HG02763 (cell line): ENCODE data around the gene C8B.

Experiments used
- ATAC-seq: cut with Tn5 transposase; IDR thresholded peaks from one replicate; pipeline ENCODE4 v1.9.1; 2021; ENCODE audit warnings: mild to moderate bottlenecking, moderate library complexity; ENCODE audit not compliant: unreplicated experiment

The C8B gene

GRCh38 chr1:56965916-56966697 lies at the start of gene C8B:
C8B (minus strand) TSS chr1:56966015; CDS start chr1:56965948, 67 bp downstream.
- no peak for ATAC-seq

GRCh38 chr1:57015071-57015470 lies 49.3 kb upstream of the C8B start:
- ATAC-seq: no peak

- ATAC-seq: no peak
Measured at GRCh38 chr1:57013522-57013921, 47.7 kb upstream of the C8B start.

- ATAC-seq: no peak
Measured at GRCh38 chr1:57012315-57012714, 46.5 kb upstream of the C8B start.

- no peak for ATAC-seq
Measured at GRCh38 chr1:57010511-57010910, 44.7 kb upstream of the C8B start.

GRCh38 chr1:57007948-57008347 lies 42.1 kb upstream of the C8B start:
- no peak for ATAC-seq

GRCh38 chr1:57007472-57007871 lies 41.7 kb upstream of the C8B start:
- ATAC-seq: no peak

GRCh38 chr1:57003398-57004139 lies 37.8 kb upstream of the C8B start:
- no peak for ATAC-seq

GRCh38 chr1:56995414-56996100 lies 29.7 kb upstream of the C8B start:
- ATAC-seq: no peak

GRCh38 chr1:56993475-56993874 lies 27.7 kb upstream of the C8B start:
- ATAC-seq: no peak

GRCh38 chr1:56992318-56993125 lies 26.7 kb upstream of the C8B start:
- ATAC-seq: no peak

- ATAC-seq: no peak
Measured at GRCh38 chr1:56991576-56991975, 25.8 kb upstream of the C8B start.

- no peak for ATAC-seq
Measured at GRCh38 chr1:56986397-56986796, 20.6 kb upstream of the C8B start.

- ATAC-seq: no peak
Measured at GRCh38 chr1:56985857-56986256, 20.0 kb upstream of the C8B start.

GRCh38 chr1:56983484-56983883 lies 17.7 kb upstream of the C8B start:
- no peak for ATAC-seq

GRCh38 chr1:56979986-56980755 lies 14.4 kb upstream of the C8B start:
- ATAC-seq: no peak

GRCh38 chr1:56978819-56979218 lies 13.0 kb upstream of the C8B start:
- ATAC-seq: no peak

GRCh38 chr1:56977910-56978309 lies 12.1 kb upstream of the C8B start:
- ATAC-seq: no peak

- no peak for ATAC-seq
Measured at GRCh38 chr1:56975446-56975845, 9.6 kb upstream of the C8B start.
